ENCODE data around the gene PLXDC2.

PLXDC2 gene

DNA sequence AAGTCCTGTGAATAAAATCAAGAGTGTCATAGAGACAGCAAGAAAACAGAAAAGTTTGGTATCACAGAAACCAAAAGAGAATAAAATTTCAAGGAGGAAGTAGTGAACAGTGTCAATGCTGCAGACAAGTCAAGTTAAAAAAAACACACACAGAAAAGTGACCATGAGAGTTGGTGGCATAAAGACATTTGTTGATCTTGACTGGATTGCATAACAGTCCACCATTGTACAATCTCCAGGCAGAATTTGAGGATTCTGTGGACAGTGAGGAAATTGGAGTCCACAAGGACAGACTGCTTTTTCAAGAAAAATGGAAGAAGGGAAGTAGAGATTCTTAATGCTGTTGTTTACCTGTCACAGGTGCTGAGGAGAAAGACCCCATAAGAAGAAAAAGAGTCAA lies 412.5 kb downstream of the PLXDC2 start:
- no peak overlapping the region for H3K4me3 ChIP-seq (ENCODE audit: control insufficient read depth, low read depth, low read length)
- TF ChIP-seq, protein P1, sequence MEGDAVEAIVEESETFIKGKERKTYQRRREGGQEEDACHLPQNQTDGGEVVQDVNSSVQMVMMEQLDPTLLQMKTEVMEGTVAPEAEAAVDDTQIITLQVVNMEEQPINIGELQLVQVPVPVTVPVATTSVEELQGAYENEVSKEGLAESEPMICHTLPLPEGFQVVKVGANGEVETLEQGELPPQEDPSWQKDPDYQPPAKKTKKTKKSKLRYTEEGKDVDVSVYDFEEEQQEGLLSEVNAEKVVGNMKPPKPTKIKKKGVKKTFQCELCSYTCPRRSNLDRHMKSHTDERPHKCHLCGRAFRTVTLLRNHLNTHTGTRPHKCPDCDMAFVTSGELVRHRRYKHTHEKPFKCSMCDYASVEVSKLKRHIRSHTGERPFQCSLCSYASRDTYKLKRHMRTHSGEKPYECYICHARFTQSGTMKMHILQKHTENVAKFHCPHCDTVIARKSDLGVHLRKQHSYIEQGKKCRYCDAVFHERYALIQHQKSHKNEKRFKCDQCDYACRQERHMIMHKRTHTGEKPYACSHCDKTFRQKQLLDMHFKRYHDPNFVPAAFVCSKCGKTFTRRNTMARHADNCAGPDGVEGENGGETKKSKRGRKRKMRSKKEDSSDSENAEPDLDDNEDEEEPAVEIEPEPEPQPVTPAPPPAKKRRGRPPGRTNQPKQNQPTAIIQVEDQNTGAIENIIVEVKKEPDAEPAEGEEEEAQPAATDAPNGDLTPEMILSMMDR (IDR thresholded peaks at IDR 0.05; ENCODE audit: control insufficient read depth, insufficient read depth, low read depth, low read length, missing control alignments) = no peak
- DNase-seq (ENCODE audit: low read depth) = no peak

DNA sequence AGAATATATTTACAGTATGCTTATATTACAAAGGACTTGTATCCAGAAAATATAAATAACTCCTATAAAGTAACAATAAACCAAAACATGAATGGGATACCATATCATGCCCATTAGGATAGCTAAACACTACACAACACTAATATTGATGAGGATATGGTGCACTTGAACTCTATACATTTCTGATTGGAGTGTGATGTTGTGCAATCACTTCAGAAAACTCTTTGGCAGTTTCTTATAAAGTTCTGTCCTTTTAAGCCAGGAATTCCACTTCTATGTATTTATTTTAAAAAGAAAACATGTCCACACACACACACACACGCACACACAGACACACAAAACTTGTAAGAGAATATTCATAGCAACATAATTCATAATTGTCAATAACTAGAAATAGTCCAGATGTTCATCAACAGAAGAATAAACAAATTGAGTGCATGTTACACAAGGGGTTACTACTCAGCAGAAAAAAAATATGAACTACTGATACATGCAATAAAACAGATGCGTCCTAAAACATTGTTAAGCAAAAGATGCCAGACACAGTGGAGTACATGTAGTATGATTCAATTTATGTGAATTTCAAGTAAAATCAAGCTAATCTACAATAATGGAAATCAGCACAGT lies 416.0 kb downstream of the PLXDC2 start:
- TF ChIP-seq, protein P1 (IDR thresholded peaks at IDR 0.05; ENCODE audit: control insufficient read depth, insufficient read depth, low read depth, low read length, missing control alignments) = no peak
- no peak overlapping the region for H3K4me3 ChIP-seq (ENCODE audit: control insufficient read depth, low read depth, low read length)
- no peak for DNase-seq (ENCODE audit: low read depth)

DNA sequence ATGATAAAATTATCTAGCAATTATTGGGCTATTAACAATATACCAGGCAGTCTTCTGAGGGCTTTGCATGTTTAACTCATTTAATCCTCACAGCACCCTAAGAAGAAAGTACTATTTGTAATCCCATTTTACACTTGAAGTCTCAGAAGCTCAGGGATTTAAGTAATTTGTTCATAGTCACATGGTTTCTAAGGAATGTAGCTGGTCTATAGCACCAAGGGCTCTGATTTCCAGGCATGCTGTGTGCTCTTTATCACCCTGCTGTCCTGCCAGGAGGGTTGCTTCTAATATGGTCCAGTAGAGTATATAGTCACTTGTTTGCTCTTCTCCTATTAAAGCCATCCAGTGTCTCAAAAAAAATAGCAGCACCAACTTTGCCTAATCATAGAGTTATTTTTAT lies 417.2 kb downstream of the PLXDC2 start:
- TF ChIP-seq, protein P1 (IDR thresholded peaks at IDR 0.05; ENCODE audit: control insufficient read depth, insufficient read depth, low read depth, low read length, missing control alignments) = no peak
- DNase-seq (ENCODE audit: low read depth) = no peak
- H3K4me3 ChIP-seq (ENCODE audit: control insufficient read depth, low read depth, low read length) = no peak overlapping the region

DNA sequence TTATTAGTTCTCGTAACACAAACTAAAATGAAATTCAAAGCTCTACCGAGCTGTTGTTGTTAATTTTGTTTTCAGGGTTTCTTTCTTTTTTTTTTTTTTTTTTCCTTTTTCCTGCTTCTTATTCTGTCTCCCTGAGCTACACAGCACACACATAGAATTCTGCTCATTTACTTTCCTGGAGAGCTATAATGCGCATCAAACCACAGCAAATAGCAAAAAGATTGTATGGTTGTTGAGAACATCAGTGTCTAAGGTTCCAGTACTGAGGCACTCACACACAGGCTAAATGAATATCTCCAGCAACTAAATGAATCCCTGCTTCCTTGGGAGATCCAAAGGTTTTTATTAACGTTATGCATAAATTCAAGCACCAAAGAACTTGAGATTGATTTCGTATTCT lies 418.3 kb downstream of the PLXDC2 start:
- DNase-seq (ENCODE audit: low read depth) = no peak
- H3K4me3 ChIP-seq (ENCODE audit: control insufficient read depth, low read depth, low read length) = no peak overlapping the region
- TF ChIP-seq, protein P1 (IDR thresholded peaks at IDR 0.05; ENCODE audit: control insufficient read depth, insufficient read depth, low read depth, low read length, missing control alignments) = no peak

DNA sequence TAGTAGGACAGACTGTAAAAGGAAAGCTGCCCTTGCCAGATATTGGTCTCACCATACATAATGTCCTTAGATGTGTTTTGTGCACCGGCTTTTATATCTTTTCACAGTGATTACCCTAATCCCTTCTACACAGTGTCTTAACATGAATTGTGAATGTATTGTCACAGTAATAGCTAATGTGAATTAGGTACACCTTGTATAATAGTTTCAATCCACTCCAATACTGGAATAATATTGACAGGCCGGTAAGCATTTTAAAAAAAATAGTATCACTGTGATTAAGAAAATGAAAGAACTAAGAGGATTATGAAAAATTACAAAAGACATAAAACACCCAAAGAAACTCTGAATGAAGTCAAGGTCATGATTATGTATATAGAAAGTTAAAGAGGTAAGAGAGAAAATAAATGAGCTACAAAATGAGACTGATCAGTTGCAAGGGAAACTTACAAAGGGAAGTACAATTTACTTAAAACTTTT lies 420.9 kb downstream of the PLXDC2 start:
- TF ChIP-seq, protein P1 (IDR thresholded peaks at IDR 0.05; ENCODE audit: control insufficient read depth, insufficient read depth, low read depth, low read length, missing control alignments) = no peak
- DNase-seq (ENCODE audit: low read depth) = no peak
- H3K4me3 ChIP-seq (ENCODE audit: control insufficient read depth, low read depth, low read length) = no peak overlapping the region

DNA sequence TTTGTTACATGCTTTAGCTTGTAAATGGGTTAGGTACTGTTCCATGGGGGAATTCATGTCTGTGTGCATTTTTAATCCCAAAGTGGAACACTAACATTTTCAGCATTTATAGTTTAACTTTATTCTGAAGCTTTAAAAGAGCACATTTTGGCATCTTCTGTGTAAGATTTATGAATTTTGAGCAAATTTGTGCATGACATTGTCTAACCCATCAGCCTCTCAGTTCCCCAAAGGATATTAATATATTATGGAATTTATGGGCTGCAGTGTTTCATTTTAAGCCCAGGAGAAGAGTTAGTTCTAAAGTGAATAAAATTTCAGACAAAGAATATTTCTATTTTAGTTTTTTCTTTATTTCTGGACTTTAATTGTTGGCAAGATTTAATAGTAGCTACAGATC lies 421.4 kb downstream of the PLXDC2 start:
- H3K4me3 ChIP-seq (ENCODE audit: control insufficient read depth, low read depth, low read length) = no peak overlapping the region
- no peak for DNase-seq (ENCODE audit: low read depth)
- TF ChIP-seq, protein P1 (IDR thresholded peaks at IDR 0.05; ENCODE audit: control insufficient read depth, insufficient read depth, low read depth, low read length, missing control alignments) = no peak
